Measurements from ENCODE around the gene BMAL1. TPM values are rescaled to one million over a fixed set of nuclear protein-coding genes. Genes with fewer than 3 reads are reported as not detected.

BMAL1 gene
- total RNA-seq, 1 donor from 2014 or later, result 7.3 TPM

DNA sequence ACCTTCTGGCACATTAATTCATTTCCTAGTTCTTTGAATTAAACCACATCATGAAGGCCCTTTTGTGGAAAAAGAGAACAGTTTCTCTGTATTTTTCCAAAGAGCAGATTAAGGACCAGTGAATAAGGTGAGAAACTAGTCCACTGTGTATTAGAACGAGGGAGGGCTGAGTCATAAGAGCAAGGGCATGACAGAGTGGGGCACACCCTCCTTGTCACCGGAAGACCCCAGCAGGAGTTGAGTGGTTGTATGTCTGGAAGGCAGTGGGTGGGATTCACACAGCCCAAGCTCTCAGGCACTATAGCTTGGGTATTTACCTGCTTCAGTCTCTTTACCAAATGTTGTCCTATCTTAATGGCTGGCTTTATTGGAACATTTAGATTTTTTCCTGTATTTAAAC lies 86.8 kb downstream of the BMAL1 start:
- no peak overlapping the region for H3K27ac Mint-ChIP-seq

DNA sequence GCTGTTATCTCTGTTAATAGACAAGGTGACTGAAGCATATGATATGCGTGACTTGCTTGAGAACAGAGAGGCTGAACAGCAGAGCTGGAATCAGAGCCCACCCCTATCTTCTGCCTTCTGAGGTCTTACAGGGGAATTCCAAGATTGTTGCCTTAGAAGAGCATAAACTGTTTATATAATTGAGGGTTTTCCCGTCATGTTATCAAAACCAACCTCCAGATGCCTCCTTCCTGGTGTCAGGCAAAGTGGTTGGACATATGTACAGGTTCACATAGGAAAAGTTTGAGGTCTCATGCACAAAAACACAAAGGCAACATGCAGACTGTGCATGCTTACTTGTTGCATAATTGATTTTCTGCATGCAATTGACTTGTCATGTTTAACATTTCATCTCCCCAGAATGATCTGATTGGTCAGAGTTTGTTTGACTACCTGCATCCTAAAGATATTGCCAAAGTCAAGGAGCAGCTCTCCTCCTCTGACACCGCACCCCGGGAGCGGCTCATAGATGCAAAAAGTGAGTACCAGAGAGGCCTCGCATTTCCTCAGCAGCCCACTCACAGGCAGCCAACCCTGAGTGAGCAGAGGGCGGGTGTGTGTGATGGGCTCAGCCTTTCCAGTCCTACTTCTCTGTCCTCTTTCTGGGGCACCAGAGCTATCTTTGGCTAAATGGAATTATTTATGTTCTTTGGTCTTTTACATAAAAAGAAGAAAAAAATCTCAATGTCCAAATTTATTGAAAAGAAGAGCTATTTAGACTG lies 88.9 kb downstream of the BMAL1 start:
- H3K4me1 Mint-ChIP-seq (ENCODE audit: unreplicated experiment), result peaks cover 4% of the 10 kb centered on the region
- no peaks in the 10 kb centered on the region for H3K9me3 Mint-ChIP-seq
- H3K36me3 Mint-ChIP-seq, result peaks cover 11% of the 10 kb centered on the region
- H3K4me3 Mint-ChIP-seq, result no peak overlapping the region
- H3K27me3 Mint-ChIP-seq, result no peaks in the 10 kb centered on the region
- DNase-seq (ENCODE audit: extremely low spot score, unreplicated experiment), result no peak
- TF ChIP-seq, protein P1, sequence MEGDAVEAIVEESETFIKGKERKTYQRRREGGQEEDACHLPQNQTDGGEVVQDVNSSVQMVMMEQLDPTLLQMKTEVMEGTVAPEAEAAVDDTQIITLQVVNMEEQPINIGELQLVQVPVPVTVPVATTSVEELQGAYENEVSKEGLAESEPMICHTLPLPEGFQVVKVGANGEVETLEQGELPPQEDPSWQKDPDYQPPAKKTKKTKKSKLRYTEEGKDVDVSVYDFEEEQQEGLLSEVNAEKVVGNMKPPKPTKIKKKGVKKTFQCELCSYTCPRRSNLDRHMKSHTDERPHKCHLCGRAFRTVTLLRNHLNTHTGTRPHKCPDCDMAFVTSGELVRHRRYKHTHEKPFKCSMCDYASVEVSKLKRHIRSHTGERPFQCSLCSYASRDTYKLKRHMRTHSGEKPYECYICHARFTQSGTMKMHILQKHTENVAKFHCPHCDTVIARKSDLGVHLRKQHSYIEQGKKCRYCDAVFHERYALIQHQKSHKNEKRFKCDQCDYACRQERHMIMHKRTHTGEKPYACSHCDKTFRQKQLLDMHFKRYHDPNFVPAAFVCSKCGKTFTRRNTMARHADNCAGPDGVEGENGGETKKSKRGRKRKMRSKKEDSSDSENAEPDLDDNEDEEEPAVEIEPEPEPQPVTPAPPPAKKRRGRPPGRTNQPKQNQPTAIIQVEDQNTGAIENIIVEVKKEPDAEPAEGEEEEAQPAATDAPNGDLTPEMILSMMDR (conservative IDR thresholded peaks at IDR 0.05), result no peak
- no peak overlapping the region for H3K27ac Mint-ChIP-seq

More for the DNA sequence above, 86.8 kb downstream of the BMAL1 start:
- H3K9me3 Mint-ChIP-seq, result no peaks in the 10 kb centered on the region
- H3K4me3 Mint-ChIP-seq, result no peak overlapping the region
- H3K4me1 Mint-ChIP-seq (ENCODE audit: unreplicated experiment), result peaks cover 4% of the 10 kb centered on the region
- H3K36me3 Mint-ChIP-seq, result peaks cover 20% of the 10 kb centered on the region
- TF ChIP-seq, protein P1 (conservative IDR thresholded peaks at IDR 0.05), result no peak
- no peaks in the 10 kb centered on the region for H3K27me3 Mint-ChIP-seq
- DNase-seq (ENCODE audit: extremely low spot score, unreplicated experiment), result no peak

DNA sequence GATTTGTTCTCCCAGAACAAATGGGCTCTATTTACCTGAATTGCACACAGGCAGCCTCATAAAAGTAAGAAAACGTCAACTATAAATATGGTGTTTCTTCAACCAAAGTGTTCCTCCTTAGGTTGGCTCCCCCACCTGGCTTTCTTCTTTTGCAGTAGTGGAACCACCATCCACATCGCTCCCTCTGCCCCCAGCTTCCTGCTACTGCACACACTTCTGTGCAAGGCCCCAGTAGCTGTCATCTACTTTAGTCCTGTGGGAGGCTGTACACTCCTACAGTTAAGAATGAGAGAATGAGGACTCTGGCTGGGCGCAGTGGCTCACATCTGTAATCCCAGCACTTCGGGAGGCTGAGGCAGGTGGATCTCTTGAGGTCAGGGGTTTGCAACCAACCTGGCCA lies 89.5 kb downstream of the BMAL1 start:
- Mint-ChIP-seq H3K36me3 (peaks cover 10% of the 10 kb centered on the region), H3K27ac (no peak overlapping the region), H3K9me3 (no peaks in the 10 kb centered on the region), H3K4me3 (no peak overlapping the region), H3K27me3 (no peaks in the 10 kb centered on the region), H3K4me1 (ENCODE audit: unreplicated experiment) (peaks cover 4% of the 10 kb centered on the region)
- DNase-seq (ENCODE audit: extremely low spot score, unreplicated experiment), result no peak
- TF ChIP-seq, protein P1 (conservative IDR thresholded peaks at IDR 0.05), result no peak

DNA sequence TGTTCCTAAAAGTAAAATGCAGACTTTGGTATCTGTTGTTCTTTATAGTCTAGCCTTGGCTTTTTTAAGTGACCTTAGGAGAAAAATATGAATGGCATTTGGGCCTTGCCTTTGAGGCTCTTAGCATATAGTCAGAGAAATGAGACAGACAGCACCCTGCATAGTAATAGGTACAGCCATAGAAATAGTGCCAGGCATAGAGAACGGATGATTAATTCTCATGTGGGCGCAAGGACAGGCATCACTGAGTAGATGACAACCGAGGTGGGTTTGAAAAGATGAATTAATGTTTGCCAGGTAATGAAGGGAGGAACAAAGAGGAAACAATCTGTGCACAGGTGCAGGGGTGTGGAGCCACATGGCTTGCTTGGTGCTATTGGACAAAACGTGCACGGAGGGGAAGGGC lies 90.5 kb downstream of the BMAL1 start:
- no peak for DNase-seq (ENCODE audit: extremely low spot score, unreplicated experiment)
- TF ChIP-seq, protein P1 (conservative IDR thresholded peaks at IDR 0.05), result no peak
- Mint-ChIP-seq H3K27me3 (no peaks in the 10 kb centered on the region), H3K9me3 (no peaks in the 10 kb centered on the region), H3K4me3 (no peak overlapping the region), H3K4me1 (ENCODE audit: unreplicated experiment) (peaks cover 4% of the 10 kb centered on the region), H3K27ac (peak overlapping the region; percentile 65), H3K36me3 (peaks cover 10% of the 10 kb centered on the region)

DNA sequence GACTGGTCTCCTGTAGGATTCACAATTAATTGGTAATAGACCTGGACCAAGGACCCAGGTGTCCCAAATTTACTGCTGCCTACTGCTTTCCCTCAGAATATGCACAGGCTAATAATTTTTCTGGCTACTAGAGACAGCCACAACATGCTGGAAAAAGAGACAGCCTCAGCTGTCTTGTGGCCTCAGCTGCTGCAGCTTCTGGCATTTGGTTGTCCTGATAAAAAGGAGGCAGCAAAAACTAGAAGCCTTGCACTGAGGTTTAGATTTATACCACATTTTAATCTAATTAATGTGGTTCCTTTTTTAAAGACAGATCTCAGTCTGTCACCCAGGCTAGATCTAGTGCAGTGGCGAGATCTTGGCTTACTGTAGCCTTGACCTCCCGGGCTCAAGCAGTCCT lies 95.6 kb downstream of the BMAL1 start:
- Mint-ChIP-seq H3K4me3 (no peak overlapping the region), H3K27ac (no peak overlapping the region), H3K27me3 (no peaks in the 10 kb centered on the region), H3K9me3 (no peaks in the 10 kb centered on the region), H3K36me3 (peaks cover 21% of the 10 kb centered on the region), H3K4me1 (ENCODE audit: unreplicated experiment) (peaks cover 20% of the 10 kb centered on the region)
- no peak for DNase-seq (ENCODE audit: extremely low spot score, unreplicated experiment)
- TF ChIP-seq, protein P1 (conservative IDR thresholded peaks at IDR 0.05), result no peak

Measured in type B pancreatic cell (in vitro differentiated cells).